Erythroblast (primary cell): ENCODE measurements around the gene DMP1.

Experiments
- GATA1 ChIP-seq: IDR thresholded peaks from 2 replicates; pipeline ENCODE4 v1.6.1; 2011; ENCODE audit warnings: low read depth, mild to moderate bottlenecking, control low read depth, low read length, moderate library complexity
- POLR2A ChIP-seq: IDR thresholded peaks from 2 replicates; pipeline ENCODE4 v1.6.1; 2011; ENCODE audit warnings: mild to moderate bottlenecking, low read length

GRCh38 chr4:87704001-87704400 lies 53.9 kb downstream of the DMP1 start:
- no peak for TF ChIP-seq POLR2A
- TF ChIP-seq GATA1, result no peak
